SK-N-SH (cell line): Measurements from ENCODE around the gene GMPPA. TPM values are rescaled to one million over a fixed set of nuclear protein-coding genes. Genes with fewer than 3 reads are reported as not detected.

Experiments used
- CTCF ChIA-PET: fragments of 300-600, 350-600 bp; formaldehyde crosslinking; extraction: SDS; loops from one replicate; lab custom pipeline; 2021; lab: Yijun Ruan, JAX
- POLR2A ChIA-PET: fragments of 350-600 bp; sonication (Branson Sonifier 250); formaldehyde crosslinking; extraction: SDS; loops from one replicate; lab custom pipeline; 2020; ENCODE audit warnings: antibody characterized with exemption, inconsistent platforms; lab: Yijun Ruan, JAX
- DNase-seq: peaks from one replicate; pipeline ENCODE4 v3.0.0; 2012
- H2AFZ ChIP-seq: fragments of 200-600 bp; sonication (generic); 2 replicates; pipeline ENCODE4 v1.8.1; 2016; ENCODE audit warnings: antibody characterized with exemption, mild to moderate bottlenecking, low read depth
- H3F3A ChIP-seq: fragments of 200-600 bp; sonication (generic); replicated peaks from 2 replicates; pipeline ENCODE3; 2016; ENCODE audit warnings: antibody characterized with exemption, mild to moderate bottlenecking; ENCODE audit not compliant: insufficient read depth
- H3K27ac ChIP-seq, 2 experiments: fragments of 200-500 bp in 1 of 2; fragments of 200-600 bp in 1 of 2; sonication (Bioruptor generic) in 1 of 2; sonication (generic), shearing (Covaris generic) in 1 of 2; 2 replicates each; pipeline versions ENCODE4 v1.5.1 to v1.6.1; 2014 to 2016; ENCODE audit warnings: low read depth in 2 of 2, inconsistent platforms in 1 of 2, low read length in 1 of 2, mild to moderate bottlenecking in 1 of 2, mixed read lengths in 1 of 2
- H3K27me3 ChIP-seq: fragments of 200-600 bp; sonication (generic), shearing (Covaris generic); 2 replicates; pipeline ENCODE4 v1.6.1; 2016; ENCODE audit warnings: mixed run types; ENCODE audit not compliant: insufficient read depth
- H3K36me3 ChIP-seq, 2 experiments: fragments of 200-500 bp in 1 of 2; fragments of 200-600 bp in 1 of 2; sonication (Bioruptor generic) in 1 of 2; sonication (generic) in 1 of 2; replicated peaks in 1 of 2; 2 replicates each; pipeline versions ENCODE3 to v1.5.1; 2014 to 2016; ENCODE audit warnings: low read length in 1 of 2, mild to moderate bottlenecking in 1 of 2; ENCODE audit not compliant: insufficient read depth in 2 of 2, control insufficient read depth in 1 of 2
- H3K4me1 ChIP-seq, 2 experiments: fragments of 200-500 bp in 1 of 2; fragments of 200-600 bp in 1 of 2; sonication (Bioruptor generic) in 1 of 2; sonication (generic), shearing (Covaris generic) in 1 of 2; 2 replicates each; pipeline versions ENCODE4 v1.5.1 to v1.6.1; 2014 to 2016; ENCODE audit warnings: low read depth in 1 of 2, low read length in 1 of 2, mixed run types in 1 of 2; ENCODE audit not compliant: insufficient read depth in 2 of 2, control insufficient read depth in 1 of 2
- H3K4me2 ChIP-seq: fragments of 200-600 bp; sonication (generic), shearing (Covaris generic); 2 replicates; pipeline ENCODE4 v1.6.1; 2017; ENCODE audit warnings: mixed run types
- H3K4me3 ChIP-seq, 2 experiments: fragments of 200-500 bp in 1 of 2; fragments of 200-600 bp in 1 of 2; sonication (Bioruptor generic) in 1 of 2; sonication (generic), shearing (Covaris generic) in 1 of 2; 2 replicates each; pipeline versions ENCODE4 v1.5.1 to v1.8.1; 2014 to 2016; ENCODE audit warnings: low read depth in 2 of 2, inconsistent platforms in 1 of 2, low read length in 1 of 2, mild to moderate bottlenecking in 1 of 2, mixed read lengths in 1 of 2, moderate library complexity in 1 of 2
- H3K79me2 ChIP-seq: fragments of 200-600 bp; sonication (generic); 2 replicates; pipeline ENCODE4 v1.8.1; 2017; ENCODE audit warnings: mild to moderate bottlenecking; ENCODE audit not compliant: insufficient read depth
- H3K9ac ChIP-seq: fragments of 200-600 bp; sonication (generic); 2 replicates; pipeline ENCODE4 v1.6.1; 2017; ENCODE audit warnings: mixed run types
- H3K9me2 ChIP-seq: fragments of 200-600 bp; sonication (generic); 2 replicates; pipeline ENCODE4 v1.6.1; 2017; ENCODE audit warnings: mixed run types
- H3K9me3 ChIP-seq: fragments of 200-600 bp; sonication (generic); 2 replicates; pipeline ENCODE4 v1.6.1; 2017; ENCODE audit warnings: mixed run types, mild to moderate bottlenecking, moderate library complexity
- H4K20me1 ChIP-seq: fragments of 200-600 bp; sonication (generic); 2 replicates; pipeline ENCODE4 v1.6.1; 2017; ENCODE audit warnings: mild to moderate bottlenecking, mixed run types; ENCODE audit not compliant: insufficient read depth
- CTCF ChIP-seq: fragments of 200-600 bp; sonication (generic); IDR thresholded peaks from 2 replicates; pipeline ENCODE4 v1.6.1; 2017; ENCODE audit warnings: antibody characterized with exemption, mild to moderate bottlenecking, moderate library complexity
- ELF1 ChIP-seq: IDR thresholded peaks from 2 replicates; pipeline ENCODE4 v1.4.0; 2012
- GABPA ChIP-seq: IDR thresholded peaks from 2 replicates; pipeline ENCODE4 v1.4.0; 2012; ENCODE audit warnings: low read depth, mild to moderate bottlenecking
- GATA2 ChIP-seq: sonication (generic); formaldehyde crosslinking; IDR thresholded peaks from 2 replicates; pipeline ENCODE4 v1.5.0; 2020; ENCODE audit warnings: mild to moderate bottlenecking, missing genetic modification reagents
- MAX ChIP-seq: IDR thresholded peaks from 2 replicates; pipeline ENCODE4 v1.4.0; 2012; ENCODE audit warnings: low read depth
- MEF2A ChIP-seq: IDR thresholded peaks from 2 replicates; pipeline ENCODE4 v1.4.0; 2012; ENCODE audit warnings: low read depth, borderline replicate concordance
- MXI1 ChIP-seq: IDR thresholded peaks from 2 replicates; pipeline ENCODE4 v1.6.1; 2012; ENCODE audit warnings: mild to moderate bottlenecking, low read depth, low read length, improper control_type of control experiment
- PBX3 ChIP-seq: IDR thresholded peaks from 2 replicates; pipeline ENCODE4; 2012
- RAD21 ChIP-seq: IDR thresholded peaks from 2 replicates; pipeline ENCODE4 v1.6.1; 2012; ENCODE audit warnings: mild to moderate bottlenecking, low read length
- RCOR1 ChIP-seq: fragments of 150-350 bp; IDR thresholded peaks from 2 replicates; pipeline ENCODE4 v1.6.1; 2017; ENCODE audit warnings: antibody characterized with exemption, low read length
- RFX5 ChIP-seq: IDR thresholded peaks from 2 replicates; pipeline ENCODE4 v1.6.1; 2012; ENCODE audit warnings: mild to moderate bottlenecking, improper control_type of control experiment, low read length
- SMC3 ChIP-seq: IDR thresholded peaks from 2 replicates; pipeline ENCODE4 v1.6.1; 2012; ENCODE audit warnings: low read depth, low read length, improper control_type of control experiment
- YY1 ChIP-seq: IDR thresholded peaks from 2 replicates; pipeline ENCODE4 v1.4.0; 2012; ENCODE audit warnings: low read depth, mild to moderate bottlenecking
- WGBS: methylation state at CpG from one replicate; pipeline ENCODE4 v1.1.6; 2017; ENCODE audit warnings: low lambda C conversion rate; 5-methylcytosine and 5-hydroxymethylcytosine counted together
- polyA plus RNA-seq, 3 experiments: library from polyadenylated mRNA; depleted of rRNA; stranded (reverse); fragments of >200 nt; gene quantifications; 2 replicates each; pipeline ENCODE4 v1.2.3, GENCODE V29; 2012

The GMPPA gene
- polyA plus RNA-seq, 1 of the 3 experiments (the other 2 are of a cell fraction) = 61.3 TPM

GRCh38 chr2:219541611-219542180 is 43.0 kb downstream of the GMPPA start:
- DNase-seq = peak; percentile 87
- H3K4me2 ChIP-seq = peak overlapping the region; percentile 97
- H3K36me3 ChIP-seq = peaks cover 9 to 30% of the 10 kb centered on the region in 2 experiments
- peak overlapping the region; percentile 62 to 86; a peak in 3 of 4 replicates for H3K4me3 ChIP-seq
- H3K79me2 ChIP-seq = peaks cover 13% of the 10 kb centered on the region
- 7% methylated on average over 27 of the region's 48 CpGs for whole genome bisulfite sequencing
- no peaks in the 10 kb centered on the region for H3K9me3 ChIP-seq
- POLR2A ChIA-PET = interaction anchor here (0.6 to 0.8 kb wide), 4 partner anchors 16 to 297 kb away, joined by 3 to 5 read pairs (median 3); partner anchors contain the start of gene STK11IP
- H2AFZ ChIP-seq = no peak overlapping the region
- TF ChIP-seq MEF2A = no peak
- TF ChIP-seq MAX = 0 out of 2 replicates have a peak, but pooled peaks have one; percentile 25
- no peak for TF ChIP-seq RCOR1
- no peak for TF ChIP-seq PBX3
- peak; percentile 46; the same call in 1 of the 2 replicates for TF ChIP-seq MXI1
- TF ChIP-seq SMC3 = peak; percentile 71
- no peak for TF ChIP-seq YY1
- TF ChIP-seq CTCF = peak; percentile 100
- peak; percentile 52 for TF ChIP-seq RAD21
- TF ChIP-seq ELF1 = peak; percentile 51; the same call in 1 of the 2 replicates
- no peak for TF ChIP-seq RFX5
- TF ChIP-seq GATA2 (CRISPR knock-in tag) = no peak
- no peaks in the 10 kb centered on the region for H3K27me3 ChIP-seq
- H4K20me1 ChIP-seq = peaks cover 20% of the 10 kb centered on the region
- no peaks in the 10 kb centered on the region for H3K9me2 ChIP-seq
- CTCF ChIA-PET = interaction anchor here (0.6 to 62.1 kb wide), 78 partner anchors 8 to 288 kb away, joined by 3 to 2824 read pairs (median 4); partner anchors contain the start of genes ASIC4, GMPPA, OBSL1 and STK11IP
- H3K4me1 ChIP-seq = peaks cover 7 to 30% of the 10 kb centered on the region in 2 experiments; a peak in 2 of 4 replicates
- no peak overlapping the region for H3K9ac ChIP-seq
- H3F3A ChIP-seq = peaks cover 6% of the 10 kb centered on the region
- no peak overlapping the region; a peak in 1 of 4 replicates for H3K27ac ChIP-seq

- ChIA-PET POLR2A (interaction anchor here (1.0 to 1.9 kb wide), 6 partner anchors 10 to 55 kb away, joined by 3 to 14 read pairs (median 9); partner anchors contain the start of genes GMPPA, INHA, OBSL1 and STK11IP), CTCF (interaction anchor here (0.6 to 62.1 kb wide), 22 partner anchors 15 to 265 kb away, joined by 3 to 2824 read pairs (median 9); partner anchors contain the start of genes ASIC4, GMPPA and STK11IP)
- H3K4me2 ChIP-seq = peak overlapping the region; percentile 97
- peak overlapping the region; percentile 75 for H3K9ac ChIP-seq
- H3K79me2 ChIP-seq = peaks cover 13% of the 10 kb centered on the region
- H4K20me1 ChIP-seq = peaks cover 20% of the 10 kb centered on the region
- TF ChIP-seq YY1 = 0 out of 2 replicates have a peak, but pooled peaks have one; percentile 16
- TF ChIP-seq GABPA = peak; percentile 71
- no peak for TF ChIP-seq RAD21
- TF ChIP-seq MAX = peak; percentile 16; the same call in 1 of the 2 replicates
- no peaks in the 10 kb centered on the region for H3K27me3 ChIP-seq
- H3K9me2 ChIP-seq = no peaks in the 10 kb centered on the region
- H3K9me3 ChIP-seq = no peaks in the 10 kb centered on the region
- peak overlapping the region; percentile 62 to 86 for H3K4me3 ChIP-seq
- peaks cover 7 to 32% of the 10 kb centered on the region in 2 experiments; a peak in 2 of 4 replicates for H3K4me1 ChIP-seq
- 0% methylated on average over 19 of the region's 66 CpGs for WGBS
- peak overlapping the region; percentile 78 for H2AFZ ChIP-seq
- peaks cover 6% of the 10 kb centered on the region for H3F3A ChIP-seq
- peaks cover 9 to 30% of the 10 kb centered on the region in 2 experiments for H3K36me3 ChIP-seq
- peak overlapping the region; percentile 62 to 77 for H3K27ac ChIP-seq
- peak; percentile 71 for DNase-seq
These were observed 44.4 kb downstream of the GMPPA start for GRCh38 chr2:219542931-219543595.
